PFSK-1 (cell line): ENCODE results near the gene ARMC3.

Experiments
- FOXP2 ChIP-seq: optimal IDR thresholded peaks from 2 replicates; pipeline ENCODE3; 2011; ENCODE audit warnings: borderline replicate concordance, control low read depth, inconsistent platforms; ENCODE audit not compliant: insufficient read depth; ENCODE audit errors: extremely low read length, extremely low read depth
- POLR2AphosphoS5 ChIP-seq: IDR thresholded peaks from 2 replicates; pipeline ENCODE4 v1.6.1; 2012; ENCODE audit warnings: low read depth, mild to moderate bottlenecking, control low read depth, low read length, moderate library complexity
- REST ChIP-seq, 2 experiments: IDR thresholded peaks; 2 replicates each; pipeline versions ENCODE4 v1.6.1 to v1.8.0; 2011 to 2012; ENCODE audit warnings: low read depth in 2 of 2, low read length in 2 of 2, control low read depth in 1 of 2, inconsistent platforms in 1 of 2, mild to moderate bottlenecking in 1 of 2, moderate library complexity in 1 of 2; ENCODE audit not compliant: insufficient read depth in 1 of 2
- SIN3A ChIP-seq: IDR thresholded peaks from 2 replicates; pipeline ENCODE4 v1.6.1; 2012; ENCODE audit warnings: mild to moderate bottlenecking, low read length, moderate library complexity, borderline replicate concordance; ENCODE audit not compliant: insufficient read depth
- TAF1 ChIP-seq: IDR thresholded peaks from 2 replicates; pipeline ENCODE4 v1.6.1; 2012; ENCODE audit warnings: low read length, control low read depth, borderline replicate concordance; ENCODE audit not compliant: insufficient read depth

The ARMC3 gene

DNA sequence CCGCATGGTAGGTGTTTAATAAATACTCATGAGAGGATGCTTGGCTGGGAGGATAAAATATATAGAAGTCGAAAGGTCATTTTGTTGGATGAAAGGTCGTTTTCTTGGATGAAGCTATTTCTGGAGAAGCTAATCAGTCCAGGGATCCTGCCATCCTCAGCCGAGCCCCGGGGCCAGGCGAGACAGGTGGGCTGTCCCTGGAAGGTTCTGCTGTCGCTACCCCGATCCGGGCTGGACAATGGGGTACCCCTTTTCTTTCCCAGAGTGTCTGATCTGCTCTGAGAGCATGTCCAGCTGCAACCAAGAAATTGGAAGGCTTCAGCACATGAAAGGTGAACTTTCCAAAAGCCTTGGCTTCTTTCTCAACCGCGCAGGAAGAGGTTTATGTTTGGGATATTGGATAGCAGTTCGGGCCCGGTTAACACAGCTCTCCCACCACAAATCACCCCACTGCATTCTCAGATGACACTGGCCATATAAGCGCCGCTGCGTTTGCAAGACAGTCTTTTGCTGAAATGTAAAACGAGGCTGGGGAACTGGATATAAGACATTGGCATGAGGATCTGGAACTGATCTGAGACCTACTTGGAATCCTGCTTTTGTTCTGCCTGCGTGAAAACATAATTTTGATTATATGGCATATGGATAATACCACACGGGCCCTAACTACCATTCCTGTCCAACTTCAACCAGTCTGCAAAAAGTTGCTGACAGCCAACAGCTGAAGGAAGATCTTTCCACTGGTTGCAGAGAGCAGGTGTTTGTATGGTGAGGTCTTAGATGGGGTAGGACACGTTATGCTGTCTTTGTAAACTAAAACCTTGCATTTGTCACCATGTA lies 136.3 kb downstream of the ARMC3 start:
- TF ChIP-seq REST (IDR thresholded peaks at IDR 0.05; ENCODE audit: insufficient read depth in 1 of 2, low read depth in 2 of 2, low read length in 2 of 2) (no peak), SIN3A (no peak), TAF1 (no peak), POLR2AphosphoS5 (no peak), FOXP2 (no peak)

DNA sequence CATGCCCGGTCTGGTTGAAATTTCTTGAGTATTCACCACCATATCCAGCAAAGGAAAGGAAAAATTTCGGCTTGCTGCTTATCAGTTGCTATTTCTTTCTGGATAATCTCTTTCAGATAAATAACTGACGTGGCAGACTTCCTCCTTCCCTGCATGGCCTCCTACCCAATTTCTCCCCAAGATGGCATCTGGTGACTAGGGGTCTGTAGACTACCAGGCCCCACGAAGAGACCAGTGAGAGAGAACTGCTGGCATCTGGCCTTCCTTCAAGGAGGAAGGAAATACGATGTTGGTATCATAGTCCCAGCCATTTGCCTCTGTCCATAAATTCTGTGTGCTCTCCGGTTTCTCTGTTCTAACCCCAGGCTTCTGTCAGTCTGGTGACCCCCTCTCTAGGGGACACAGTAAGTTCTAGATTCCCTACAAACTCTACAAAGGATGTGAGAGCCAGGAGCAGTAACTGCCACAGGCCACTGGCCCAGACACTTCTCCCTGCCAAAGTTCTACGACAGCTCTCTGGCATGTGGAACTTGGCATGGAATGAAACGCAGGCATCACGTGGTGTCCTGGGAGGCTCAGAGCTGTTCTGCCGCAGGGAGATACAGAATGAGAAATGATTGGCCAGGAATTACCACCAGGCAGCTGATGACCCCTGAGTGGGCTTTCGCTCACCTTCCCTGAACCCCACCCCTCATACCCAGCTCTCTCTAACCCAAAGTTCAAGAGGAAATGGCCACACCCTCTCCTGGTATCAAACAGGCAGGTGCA lies 137.5 kb downstream of the ARMC3 start:
- TF ChIP-seq TAF1: no peak
- no peak for TF ChIP-seq POLR2AphosphoS5
- TF ChIP-seq REST (IDR thresholded peaks at IDR 0.05; ENCODE audit: insufficient read depth in 1 of 2, low read depth in 2 of 2, low read length in 2 of 2): no peak
- TF ChIP-seq FOXP2: no peak
- TF ChIP-seq SIN3A: no peak

GRCh38 chr10:23067337-23067736 lies 139.5 kb downstream of the ARMC3 start:
- TF ChIP-seq POLR2AphosphoS5 (no peak), TAF1 (no peak), FOXP2 (no peak), SIN3A (no peak), REST (IDR thresholded peaks at IDR 0.05; ENCODE audit: insufficient read depth in 1 of 2, low read depth in 2 of 2, low read length in 2 of 2) (no peak)

GRCh38 chr10:23067939-23068775 lies 140.3 kb downstream of the ARMC3 start:
- TF ChIP-seq POLR2AphosphoS5: no peak
- TF ChIP-seq TAF1: no peak
- no peak for TF ChIP-seq FOXP2
- no peak for TF ChIP-seq REST (IDR thresholded peaks at IDR 0.05; ENCODE audit: insufficient read depth in 1 of 2, low read depth in 2 of 2, low read length in 2 of 2)
- TF ChIP-seq SIN3A: no peak
